KMS-11 (cell line): Measurements from ENCODE around the gene NUDT13.

Experiments used
- H2AFZ ChIP-seq: fragments of 200-600 bp; sonication (generic); 2 replicates; pipeline ENCODE4 v1.6.1; 2016; ENCODE audit warnings: antibody characterized with exemption, mixed run types, low read depth
- H3K27ac ChIP-seq: fragments of 200-600 bp; sonication (generic); 2 replicates; pipeline ENCODE4 v1.6.1; 2016; ENCODE audit warnings: mild to moderate bottlenecking, mixed run types
- H3K27me3 ChIP-seq: fragments of 200-600 bp; sonication (generic); 2 replicates; pipeline ENCODE4 v1.6.1; 2017; ENCODE audit warnings: mild to moderate bottlenecking, low read depth, mixed run types, moderate library complexity; ENCODE audit not compliant: insufficient read depth
- H3K36me3 ChIP-seq: fragments of 200-600 bp; sonication (generic); 2 replicates; pipeline ENCODE4 v1.6.1; 2017; ENCODE audit warnings: mild to moderate bottlenecking, mixed run types; ENCODE audit not compliant: insufficient read depth
- H3K4me1 ChIP-seq: fragments of 200-600 bp; sonication (generic); 2 replicates; pipeline ENCODE4 v1.6.1; 2016; ENCODE audit warnings: mild to moderate bottlenecking, low read depth, mixed run types; ENCODE audit not compliant: poor library complexity, severe bottlenecking
- H3K4me2 ChIP-seq: fragments of 200-600 bp; sonication (generic); 2 replicates; pipeline ENCODE4 v1.7.0; 2016; ENCODE audit warnings: mild to moderate bottlenecking, mixed run types
- H3K4me3 ChIP-seq: fragments of 200-600 bp; sonication (generic); IDR thresholded peaks from 2 replicates; pipeline ENCODE4 v1.6.1; 2017; ENCODE audit warnings: low read depth, low read length, mixed read lengths; ENCODE audit not compliant: insufficient read depth
- H3K79me2 ChIP-seq: fragments of 200-600 bp; sonication (generic); 2 replicates; pipeline ENCODE4 v1.6.1; 2016; ENCODE audit warnings: low read depth, mixed run types; ENCODE audit not compliant: insufficient read depth
- H3K9ac ChIP-seq: fragments of 200-600 bp; sonication (generic); 2 replicates; pipeline ENCODE4 v1.6.1; 2016; ENCODE audit warnings: mild to moderate bottlenecking, mixed run types
- H4K20me1 ChIP-seq: fragments of 200-600 bp; sonication (generic); 2 replicates; pipeline ENCODE4 v1.6.1; 2016; ENCODE audit warnings: mild to moderate bottlenecking, mixed run types; ENCODE audit not compliant: insufficient read depth
- CTCF ChIP-seq: fragments of 200-600 bp; sonication (generic); conservative IDR thresholded peaks from 2 replicates; pipeline ENCODE4 v1.6.1; 2017; ENCODE audit warnings: low read depth, mild to moderate bottlenecking, antibody characterized with exemption, low read length, moderate library complexity, mixed read lengths

The NUDT13 gene

GRCh38 chr10:73073627-73074026, 36.6 kb upstream of the NUDT13 start:
- TF ChIP-seq CTCF: no peak
- Histone ChIP-seq H3K27me3 (no peaks in the 10 kb centered on the region), H3K4me1 (peaks cover 7% of the 10 kb centered on the region), H3K4me2 (no peak overlapping the region), H4K20me1 (no peaks in the 10 kb centered on the region), H2AFZ (no peak overlapping the region), H3K36me3 (no peaks in the 10 kb centered on the region), H3K27ac (no peak overlapping the region), H3K79me2 (no peaks in the 10 kb centered on the region), H3K9ac (no peak overlapping the region), H3K4me3 (no peak overlapping the region)

- H3K9ac ChIP-seq: no peak overlapping the region
- H3K27ac ChIP-seq: no peak overlapping the region
- no peaks in the 10 kb centered on the region for H4K20me1 ChIP-seq
- no peaks in the 10 kb centered on the region for H3K27me3 ChIP-seq
- H3K79me2 ChIP-seq: no peaks in the 10 kb centered on the region
- peaks cover 7% of the 10 kb centered on the region for H3K4me1 ChIP-seq
- no peak for TF ChIP-seq CTCF
- no peaks in the 10 kb centered on the region for H3K36me3 ChIP-seq
- H2AFZ ChIP-seq: no peak overlapping the region
- no peak overlapping the region for H3K4me3 ChIP-seq
- H3K4me2 ChIP-seq: no peak overlapping the region
Observed at GRCh38 chr10:73075829-73076228, 34.4 kb upstream of the NUDT13 start.

- TF ChIP-seq CTCF: no peak
- Histone ChIP-seq H3K27ac (no peak overlapping the region), H3K4me1 (peaks cover 7% of the 10 kb centered on the region), H3K4me3 (no peak overlapping the region), H3K36me3 (no peaks in the 10 kb centered on the region), H3K79me2 (no peaks in the 10 kb centered on the region), H2AFZ (no peak overlapping the region), H3K27me3 (no peaks in the 10 kb centered on the region), H4K20me1 (no peaks in the 10 kb centered on the region), H3K9ac (no peak overlapping the region), H3K4me2 (no peak overlapping the region)
Observed at GRCh38 chr10:73076360-73077183, 33.7 kb upstream of the NUDT13 start.

GRCh38 chr10:73079779-73080541, 30.3 kb upstream of the NUDT13 start:
- Histone ChIP-seq H3K27me3 (no peaks in the 10 kb centered on the region), H3K4me3 (no peak overlapping the region), H3K4me1 (peaks cover 7% of the 10 kb centered on the region), H3K4me2 (no peak overlapping the region), H3K9ac (no peak overlapping the region), H2AFZ (no peak overlapping the region), H3K27ac (no peak overlapping the region), H4K20me1 (no peaks in the 10 kb centered on the region), H3K36me3 (no peaks in the 10 kb centered on the region), H3K79me2 (no peaks in the 10 kb centered on the region)
- no peak for TF ChIP-seq CTCF
